DMS79 treated with DMSO at 0.1 percent for 48 hours (cell line): ENCODE measurements around the gene HS6ST1.

Experiments used
- DNase-seq: peaks from one replicate; lab custom pipeline; 2025; lab: John Stamatoyannopoulos, UW

HS6ST1 gene, protein sequence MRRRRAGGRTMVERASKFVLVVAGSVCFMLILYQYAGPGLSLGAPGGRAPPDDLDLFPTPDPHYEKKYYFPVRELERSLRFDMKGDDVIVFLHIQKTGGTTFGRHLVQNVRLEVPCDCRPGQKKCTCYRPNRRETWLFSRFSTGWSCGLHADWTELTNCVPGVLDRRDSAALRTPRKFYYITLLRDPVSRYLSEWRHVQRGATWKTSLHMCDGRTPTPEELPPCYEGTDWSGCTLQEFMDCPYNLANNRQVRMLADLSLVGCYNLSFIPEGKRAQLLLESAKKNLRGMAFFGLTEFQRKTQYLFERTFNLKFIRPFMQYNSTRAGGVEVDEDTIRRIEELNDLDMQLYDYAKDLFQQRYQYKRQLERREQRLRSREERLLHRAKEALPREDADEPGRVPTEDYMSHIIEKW

DNA sequence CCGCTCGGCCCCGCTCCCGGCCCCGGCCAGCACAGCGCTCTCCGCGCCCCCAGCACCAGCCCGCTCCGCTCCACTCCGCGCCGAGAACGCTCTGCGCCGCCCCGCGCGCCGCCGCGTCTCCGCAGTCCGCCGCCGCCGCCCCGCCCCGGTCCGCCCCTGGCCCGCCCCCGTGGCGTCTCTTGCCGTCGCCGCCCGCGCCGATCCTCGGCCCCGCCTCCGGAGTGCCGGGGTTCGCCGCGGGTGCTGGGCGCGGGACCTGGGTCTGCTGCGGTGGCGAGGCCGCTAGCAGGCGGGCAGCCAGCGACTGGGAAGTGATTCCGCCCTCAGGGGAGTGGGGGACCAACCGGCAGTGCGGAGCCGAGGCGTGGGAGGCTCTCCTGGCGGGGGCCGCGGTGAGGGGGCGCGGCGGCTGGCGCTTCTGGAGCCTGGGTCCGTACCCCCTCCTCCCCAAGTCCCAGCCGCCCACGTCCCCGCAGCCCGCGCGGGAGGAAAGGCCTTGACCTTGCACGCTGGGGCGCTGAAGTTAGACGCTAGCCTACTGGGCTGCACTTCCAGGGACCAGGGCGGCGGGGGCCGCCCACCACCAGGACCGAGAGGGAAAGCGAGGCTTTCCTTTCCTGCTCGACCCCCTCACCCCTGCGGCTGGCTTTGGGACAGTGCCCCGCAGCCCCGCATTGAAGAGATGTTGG is at the start of gene HS6ST1:
TSS of gene HS6ST1 (minus strand) at position 93 of the 689 bp plus-strand sequence. CDS start 305 bp downstream, outside the sequence.
- DNase-seq = peak; percentile 67

DNA sequence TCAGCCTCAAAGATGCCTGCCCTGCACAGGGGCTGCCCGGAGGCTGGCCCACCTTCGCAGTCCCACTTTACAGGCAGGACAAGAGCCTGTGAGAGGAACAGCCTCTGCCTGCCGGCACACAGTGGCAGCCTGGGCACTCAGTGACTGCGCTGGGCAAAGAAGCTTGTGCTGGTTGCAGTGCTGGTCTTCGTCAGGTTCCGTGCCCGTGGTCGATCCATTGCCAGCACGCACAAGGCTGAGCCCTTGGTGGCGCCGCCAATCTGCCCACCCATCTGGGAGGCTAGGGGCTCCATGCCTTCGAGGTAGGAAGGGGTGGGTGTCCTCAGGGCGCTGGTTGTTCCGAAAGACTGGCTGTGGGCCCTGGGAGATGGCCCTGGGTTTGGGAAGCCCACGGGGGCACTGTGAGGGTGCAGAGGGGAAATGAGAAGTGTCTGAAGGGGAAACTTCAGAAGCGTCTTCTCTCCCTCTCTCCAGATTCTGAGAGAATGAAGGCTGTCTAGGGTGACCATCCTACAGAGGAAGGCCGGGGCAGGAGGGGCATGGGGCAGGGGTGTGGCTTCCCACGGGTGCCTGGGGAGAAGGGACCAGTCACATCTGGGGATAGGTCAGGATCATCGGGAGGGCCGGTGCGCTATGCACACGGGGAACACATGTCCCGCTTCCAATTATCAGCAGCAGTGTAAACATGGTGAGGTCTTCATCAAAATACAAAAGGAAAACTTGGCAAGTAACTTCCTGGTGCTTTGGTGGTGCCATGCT is 49.1 kb upstream of the HS6ST1 start:
- no peak for DNase-seq

DNA sequence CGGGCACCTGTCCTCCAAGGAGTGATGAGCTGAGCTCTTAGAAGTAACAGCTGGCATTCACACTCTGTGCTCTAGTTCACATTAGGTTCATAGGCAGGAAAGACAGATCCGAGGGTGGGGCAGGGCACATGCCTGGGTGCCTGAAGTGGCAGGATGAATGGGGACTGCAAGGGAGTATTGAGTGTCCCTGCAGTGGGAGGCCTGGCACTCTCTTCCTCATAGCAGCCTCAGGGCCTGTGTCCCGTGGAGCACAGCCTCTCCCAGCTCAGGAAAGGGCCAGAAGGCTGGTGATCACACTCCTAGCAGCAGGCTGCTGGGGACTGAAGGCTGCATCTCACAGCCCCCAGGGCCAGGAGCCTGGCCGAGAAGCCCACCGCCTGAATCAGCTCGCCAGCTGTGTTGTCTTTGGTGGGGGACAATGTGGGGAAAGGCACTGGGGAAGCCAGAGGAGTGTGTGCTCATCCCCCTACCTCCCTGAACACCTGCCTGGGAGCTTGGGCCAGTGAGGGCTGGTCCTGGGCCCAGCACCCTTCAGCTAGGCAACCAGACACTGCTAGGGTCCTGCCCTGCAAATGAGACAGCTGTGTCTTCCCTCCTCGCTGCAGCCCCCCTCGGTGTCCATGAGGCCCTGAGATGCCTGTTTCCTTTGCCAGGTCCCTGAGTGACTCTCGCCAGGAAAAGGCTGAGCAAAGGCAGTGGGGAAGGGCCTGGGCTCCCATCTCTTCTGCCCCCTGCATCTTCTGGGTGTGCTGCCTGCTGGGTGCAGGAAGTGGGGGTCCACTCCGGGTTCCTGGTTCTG is 48.2 kb upstream of the HS6ST1 start:
- no peak for DNase-seq

DNA sequence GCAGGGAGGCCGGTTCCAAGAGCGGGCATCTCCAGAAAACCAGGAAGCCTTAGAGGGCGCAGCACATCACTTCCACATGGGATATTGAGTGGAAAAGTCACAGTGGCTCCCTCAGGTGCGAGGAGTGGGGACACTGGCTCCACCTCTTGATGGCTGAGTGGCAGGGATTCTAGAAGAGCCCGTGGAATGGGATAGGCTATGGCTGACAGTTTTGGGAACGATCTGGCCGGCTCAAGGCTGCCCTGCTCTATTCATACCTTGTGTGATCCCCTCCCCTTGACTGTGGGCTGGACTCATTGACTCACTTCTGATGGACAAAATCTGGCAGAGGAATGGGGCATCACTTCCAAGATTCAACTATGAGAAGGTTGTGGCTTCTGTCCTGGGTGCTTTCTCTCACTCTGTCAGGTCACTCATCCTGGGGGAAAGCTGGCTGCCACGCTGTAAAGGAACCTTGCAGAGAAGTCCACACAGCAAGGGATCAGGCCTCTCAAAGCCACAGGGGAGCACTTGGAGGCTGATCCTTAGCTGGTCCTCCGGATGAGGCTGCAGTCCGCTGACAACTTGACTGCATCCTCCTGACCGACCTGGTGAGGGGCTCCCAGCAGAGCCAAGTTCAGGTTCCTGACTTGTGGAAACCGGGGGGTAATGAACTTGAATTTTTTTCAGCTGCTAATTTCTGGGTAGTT is 46.7 kb upstream of the HS6ST1 start:
- no peak for DNase-seq

DNA sequence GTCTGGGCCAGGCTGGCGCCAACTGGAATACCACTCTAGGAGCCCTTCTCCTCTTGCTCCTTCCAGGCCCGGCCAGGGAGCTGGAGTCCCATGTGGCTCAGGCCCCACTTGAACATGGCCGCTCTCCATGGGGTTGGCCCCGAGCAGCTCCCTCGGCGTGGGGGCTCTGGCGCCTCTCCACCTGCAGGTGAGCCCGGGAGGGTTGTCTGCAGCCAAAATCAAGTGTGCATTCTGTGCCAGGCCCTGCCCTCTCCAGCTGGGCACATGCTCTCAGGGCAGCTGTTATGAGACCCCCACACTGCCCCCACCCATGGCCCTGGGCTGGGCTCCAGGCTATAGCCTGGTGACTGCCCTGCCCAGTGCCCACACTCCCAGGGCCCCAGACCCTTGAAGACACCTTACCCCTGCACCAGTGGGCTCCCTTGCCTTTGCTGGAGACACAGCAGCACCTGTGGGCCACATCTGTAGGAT is 45.8 kb upstream of the HS6ST1 start:
- no peak for DNase-seq

DNA sequence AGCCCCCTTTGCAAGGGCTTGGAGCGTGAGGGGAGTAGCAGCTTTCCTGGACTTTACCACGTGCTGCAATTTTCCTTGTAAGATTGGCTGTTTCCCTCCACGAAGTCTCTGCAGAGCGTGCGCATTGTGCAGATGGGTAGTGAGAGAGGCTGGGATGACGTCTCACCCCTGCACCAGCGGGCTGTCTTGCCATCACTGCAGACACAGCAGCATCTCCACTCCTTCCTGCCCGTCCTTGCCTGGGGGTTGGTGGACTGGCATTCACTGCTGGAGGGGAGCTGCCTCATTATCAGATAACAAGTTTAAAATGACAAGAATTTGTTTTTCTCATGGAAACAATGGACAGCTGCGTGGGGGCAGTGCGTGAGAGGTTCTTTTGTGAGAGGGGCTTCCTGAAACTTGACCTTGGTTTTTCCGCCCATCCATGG is 45.3 kb upstream of the HS6ST1 start:
- no peak for DNase-seq

DNA sequence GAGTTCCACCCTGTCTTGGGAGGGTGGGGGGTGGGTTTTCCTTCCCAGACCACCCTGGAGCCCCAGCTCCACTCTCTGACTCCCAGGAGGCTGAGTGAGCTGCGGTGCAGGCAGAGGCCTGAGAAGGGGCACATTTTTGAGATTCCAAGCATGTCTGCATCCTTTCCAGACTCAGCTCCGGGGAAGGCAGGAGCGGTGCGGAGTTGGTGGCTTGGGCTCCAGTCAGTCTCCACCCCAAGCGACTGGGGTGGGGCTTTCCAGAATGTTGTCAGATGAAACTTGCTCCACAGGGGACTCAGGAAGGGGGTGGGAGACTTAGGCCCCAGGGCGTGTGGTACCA is 44.2 kb upstream of the HS6ST1 start:
- DNase-seq = no peak

DNA sequence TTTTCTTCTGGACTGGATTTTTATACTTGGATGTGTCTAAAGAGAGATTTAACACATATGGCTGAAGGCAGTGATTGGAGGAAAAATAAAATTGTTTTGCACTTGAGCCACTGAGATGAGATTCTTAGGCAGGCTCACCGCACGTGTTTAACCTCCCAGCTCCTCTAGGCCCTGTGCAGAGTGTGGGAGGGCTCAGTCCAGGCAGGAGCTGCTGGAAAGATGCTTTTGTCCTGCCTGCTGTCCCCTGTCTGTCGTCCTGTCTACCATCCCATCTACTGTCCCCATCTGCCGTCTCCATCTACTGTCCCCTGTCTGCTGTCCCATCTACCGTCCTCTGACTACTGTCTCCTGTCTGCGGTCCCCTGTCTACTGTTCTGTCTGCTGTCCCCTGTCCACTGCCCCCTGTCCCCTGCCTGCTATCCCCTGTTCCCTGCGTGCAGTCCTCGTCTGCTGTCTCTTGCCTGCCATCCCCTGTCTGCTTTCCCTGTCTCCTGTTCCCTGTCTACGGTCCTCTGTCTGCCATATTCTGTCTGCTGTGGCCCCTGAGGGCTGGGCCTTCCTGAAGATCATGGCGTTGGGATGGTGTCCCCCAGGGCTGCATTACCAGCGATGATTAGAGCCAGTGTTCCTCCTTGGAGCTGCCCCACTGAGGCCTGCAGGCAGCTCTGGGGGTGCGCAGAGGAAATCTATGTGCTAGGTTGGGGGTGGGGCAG is 43.7 kb upstream of the HS6ST1 start:
- DNase-seq = no peak

DNA sequence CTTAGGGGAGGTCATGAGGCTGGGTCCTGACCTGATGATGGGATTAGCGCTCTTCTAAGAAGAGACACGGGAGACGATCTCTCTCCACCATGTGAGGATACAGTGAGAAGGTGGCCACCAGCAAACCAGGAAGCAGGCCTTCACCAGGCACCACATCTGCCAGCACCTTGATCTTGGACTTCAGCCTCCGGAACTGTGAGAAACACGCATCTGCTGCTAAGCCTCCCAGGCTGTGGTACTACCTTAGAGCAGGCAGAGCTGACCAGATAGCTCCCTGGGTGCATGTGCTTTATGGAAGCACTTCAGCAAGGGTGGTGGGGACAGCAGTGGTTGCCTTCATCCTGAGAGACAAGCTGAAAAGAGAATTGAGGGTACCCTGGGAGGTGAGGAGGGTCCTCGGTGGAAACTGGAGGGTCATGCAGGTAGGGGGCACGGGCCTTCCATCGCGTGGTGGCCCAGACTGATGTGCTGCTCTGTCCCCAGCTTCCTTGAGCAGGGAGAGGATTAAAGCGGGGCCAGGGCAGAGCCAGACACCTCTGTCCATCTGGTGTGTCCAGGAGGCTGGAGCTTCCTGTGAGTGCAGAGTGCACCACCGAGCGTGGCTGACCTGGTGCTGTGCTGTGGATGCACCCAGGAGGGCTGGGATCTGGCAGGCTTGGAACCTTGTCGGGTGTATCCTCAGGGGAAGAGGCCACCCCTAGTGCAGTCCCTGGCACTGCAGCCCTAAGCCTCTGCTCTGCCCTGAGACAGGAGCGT is 42.9 kb upstream of the HS6ST1 start:
- DNase-seq = no peak

DNA sequence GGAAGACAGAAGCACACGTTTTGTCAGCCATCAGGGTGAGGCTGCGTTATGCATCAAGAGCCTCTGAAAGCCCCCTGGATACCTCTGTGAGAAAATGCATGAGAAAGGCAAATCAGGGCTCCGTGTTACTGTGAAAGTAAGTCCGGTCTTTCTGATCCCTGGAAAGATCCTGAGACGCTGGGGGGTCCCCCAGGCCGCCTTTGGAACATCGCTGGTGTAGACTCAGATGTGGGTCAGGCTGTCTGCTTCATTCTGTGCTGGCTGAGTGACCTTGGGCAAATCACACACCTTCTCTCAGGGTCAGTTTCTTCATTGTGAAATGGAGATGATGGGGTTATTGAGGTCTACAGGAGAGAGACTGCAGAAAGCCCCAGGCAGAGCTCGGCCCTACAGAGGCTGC is 42.0 kb upstream of the HS6ST1 start:
- no peak for DNase-seq

DNA sequence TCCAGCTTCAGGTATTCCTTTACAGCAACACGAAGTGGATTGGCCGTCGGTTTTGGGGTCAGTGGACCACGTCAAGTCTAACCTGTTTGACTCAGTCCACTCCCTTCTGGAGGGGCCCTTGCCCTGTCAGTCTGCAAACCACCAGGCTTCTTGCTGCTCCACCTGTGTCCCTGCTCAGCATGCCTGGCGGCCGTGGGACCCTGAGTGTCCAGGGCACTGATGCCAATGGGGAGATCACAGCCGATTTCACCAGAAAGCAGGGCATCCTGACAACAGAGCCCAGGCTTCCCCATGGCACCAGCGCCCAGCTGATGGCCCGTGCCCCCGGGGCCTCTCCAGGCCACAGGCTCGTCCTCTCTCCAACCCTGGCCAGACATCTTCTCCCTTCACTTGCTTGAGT is 41.2 kb upstream of the HS6ST1 start:
- no peak for DNase-seq

DNA sequence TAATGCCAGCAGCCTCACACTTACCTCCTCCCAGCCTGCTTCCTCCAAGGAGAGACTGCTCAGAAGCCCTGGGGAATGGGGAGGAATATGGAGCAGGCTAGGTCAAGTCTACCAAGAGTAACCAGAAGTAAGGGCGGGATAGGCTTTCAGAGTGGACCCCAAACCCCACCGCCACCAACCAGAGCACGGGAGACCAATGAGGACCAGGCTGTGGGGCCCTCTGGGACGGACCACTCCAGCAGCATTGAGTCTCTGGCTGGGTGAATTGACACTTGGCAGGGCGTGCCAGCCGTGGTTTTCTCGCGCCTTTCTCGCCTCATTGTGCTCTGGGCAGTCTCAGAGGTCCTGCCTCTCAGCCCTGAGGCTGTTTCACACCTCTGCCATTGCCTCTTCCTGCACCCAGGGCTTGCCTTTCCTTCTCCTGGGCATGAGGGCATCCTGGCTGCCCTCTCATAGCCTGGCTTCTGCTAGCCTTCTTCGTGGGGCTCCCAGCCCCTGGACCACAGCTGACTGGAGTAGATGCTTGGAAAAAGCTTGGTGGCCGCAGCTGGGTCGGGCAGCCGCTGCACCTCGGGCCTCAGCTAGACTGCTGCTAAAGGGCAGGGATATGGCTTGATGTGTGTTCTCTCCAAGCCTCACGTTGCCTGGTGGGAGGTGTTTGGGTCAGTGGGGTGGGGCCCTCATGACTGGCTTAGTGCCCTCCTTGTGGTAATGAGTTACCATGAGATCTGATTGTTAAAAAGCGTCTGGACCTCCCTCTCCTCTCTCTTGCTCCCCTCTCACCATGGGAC is 40.5 kb upstream of the HS6ST1 start:
- DNase-seq = no peak

DNA sequence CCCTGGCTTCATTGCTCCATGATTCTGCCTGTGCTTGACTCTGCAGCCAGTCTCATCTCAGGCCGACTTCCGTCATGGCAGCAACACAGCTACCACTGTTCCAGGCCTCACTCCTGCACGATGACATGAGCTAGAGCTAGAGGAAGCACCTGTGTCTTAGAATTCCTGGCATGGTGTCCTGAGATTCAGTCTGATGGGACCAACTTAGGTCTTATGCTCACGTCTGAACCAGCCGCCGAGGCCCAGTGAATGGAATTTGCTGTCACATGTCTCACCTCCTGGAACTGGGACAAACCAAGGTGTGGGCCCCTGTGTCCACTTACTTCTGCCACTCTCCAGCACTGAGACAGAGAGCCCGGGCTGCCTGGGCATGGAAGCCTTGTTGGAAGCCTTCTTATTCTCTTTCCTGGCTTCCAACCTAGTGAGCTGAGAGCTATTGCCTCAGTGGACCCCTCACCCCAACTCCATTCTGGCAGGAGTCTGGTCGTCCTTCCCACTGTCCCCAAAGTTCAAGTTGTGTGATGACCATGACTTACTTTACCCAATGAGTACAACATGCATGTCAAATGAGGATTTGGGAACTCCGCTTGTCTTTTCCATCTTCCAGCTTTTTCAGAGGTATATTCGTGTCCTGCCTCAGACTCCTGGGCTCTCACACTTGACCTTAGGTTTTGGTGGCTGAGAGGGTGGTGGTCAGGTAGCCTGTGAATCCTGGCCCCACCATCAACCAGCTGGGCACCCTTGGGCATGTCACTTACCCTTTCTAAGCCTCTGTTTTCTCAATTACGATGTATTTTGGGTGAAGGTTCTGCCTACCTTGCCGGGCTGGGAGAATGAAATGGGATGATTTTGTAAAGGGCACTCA is 39.1 kb upstream of the HS6ST1 start:
- DNase-seq = no peak

DNA sequence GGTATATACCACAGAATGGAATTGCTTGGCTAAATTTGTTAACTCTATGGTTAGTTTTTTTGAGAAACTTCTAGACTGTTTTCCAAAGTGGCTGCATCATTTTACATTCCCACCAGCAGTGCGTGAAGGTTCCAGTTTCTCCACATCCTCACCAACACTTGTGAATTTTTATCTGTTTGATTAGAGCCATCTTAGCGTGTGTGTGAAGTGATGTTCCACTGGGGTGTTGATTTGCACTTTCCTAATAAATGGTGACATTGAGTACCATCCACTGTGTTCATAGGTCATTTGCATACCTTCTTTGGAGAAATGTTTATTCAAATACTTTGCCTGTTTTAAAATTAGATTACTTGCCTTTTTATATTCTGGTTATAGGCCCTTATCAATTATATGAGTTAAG is 37.5 kb upstream of the HS6ST1 start:
- DNase-seq = no peak

DNA sequence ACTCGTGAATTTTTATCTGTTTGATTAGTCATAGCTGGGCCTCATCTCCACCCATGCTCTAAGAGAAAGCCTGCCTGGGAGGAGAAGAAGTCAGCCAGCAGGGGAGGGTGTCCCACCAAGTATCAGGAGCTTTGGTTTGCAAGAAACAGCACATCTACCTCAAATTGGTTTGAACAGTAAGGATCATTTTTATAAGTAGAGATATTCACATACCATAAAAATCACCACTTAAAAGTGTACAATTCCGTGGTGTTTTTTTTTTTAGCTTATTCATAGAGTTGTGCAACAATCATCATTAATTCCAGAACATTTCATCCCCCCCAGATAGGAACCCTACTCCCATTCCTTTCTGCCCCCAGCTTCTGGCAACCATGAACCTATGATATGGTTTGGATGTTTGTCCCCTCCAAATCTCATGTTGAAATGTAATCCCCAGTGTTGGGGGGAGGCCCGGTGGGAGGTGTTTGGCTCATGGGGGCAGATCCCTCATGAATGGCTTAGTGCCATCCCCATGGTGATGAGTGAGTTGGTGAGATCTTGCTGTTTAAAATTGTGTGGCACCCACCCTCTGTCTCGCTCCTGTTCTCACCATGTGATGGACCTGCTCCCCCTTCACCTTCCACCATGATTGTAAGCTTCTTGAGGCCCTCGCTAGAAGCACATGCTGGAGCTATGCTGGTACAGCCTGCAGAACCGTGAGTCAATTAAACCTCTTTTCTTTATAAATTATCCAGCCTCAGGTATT is 36.2 kb upstream of the HS6ST1 start:
- DNase-seq = no peak

DNA sequence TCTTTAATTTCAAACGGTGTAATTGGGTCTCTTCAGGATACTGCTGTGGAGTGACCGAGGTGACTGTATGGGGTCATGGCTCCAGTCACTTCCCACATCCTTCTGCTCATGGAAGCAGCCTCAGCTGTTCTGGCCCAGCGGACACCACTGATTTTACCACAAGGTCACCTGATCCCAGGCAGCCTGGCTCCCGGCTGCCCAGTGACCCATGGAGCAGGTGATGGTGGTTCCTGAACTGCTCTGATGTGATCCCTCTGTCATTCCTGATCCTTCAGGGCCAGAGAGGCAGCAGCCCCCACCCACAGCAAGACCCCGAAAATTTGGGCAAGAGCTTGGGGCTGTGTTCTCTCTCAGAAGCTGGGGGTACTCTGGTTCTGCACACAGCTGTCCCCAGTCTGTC is 35.5 kb upstream of the HS6ST1 start:
- DNase-seq = no peak

DNA sequence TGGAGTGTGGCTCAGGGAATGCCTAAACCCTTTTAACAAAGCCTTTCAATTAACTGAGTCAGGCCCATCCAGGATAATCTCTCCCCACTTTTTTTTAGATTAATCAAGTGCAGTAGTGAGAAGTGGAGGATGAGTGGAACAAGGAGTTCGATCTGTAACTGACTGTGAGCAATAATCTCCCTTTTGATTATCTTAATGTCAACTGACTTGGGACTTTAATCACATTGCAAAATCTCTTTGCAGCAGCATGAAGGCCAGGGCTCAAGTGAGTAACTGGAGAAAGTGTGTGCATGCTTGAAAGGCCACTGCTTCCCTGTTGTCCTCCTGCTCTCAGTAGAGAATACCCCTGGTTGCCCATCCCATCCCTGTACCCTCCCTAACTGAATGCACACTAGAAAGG is 32.1 kb upstream of the HS6ST1 start:
- DNase-seq = no peak
